ENCODE measurements around the gene ST6GALNAC6.
"Not testable (repeated sequence)": the region's sequence is repeated elsewhere in the genome, so short reads cannot be mapped to it uniquely, and the experiment has no call there.

Gene ST6GALNAC6

DNA sequence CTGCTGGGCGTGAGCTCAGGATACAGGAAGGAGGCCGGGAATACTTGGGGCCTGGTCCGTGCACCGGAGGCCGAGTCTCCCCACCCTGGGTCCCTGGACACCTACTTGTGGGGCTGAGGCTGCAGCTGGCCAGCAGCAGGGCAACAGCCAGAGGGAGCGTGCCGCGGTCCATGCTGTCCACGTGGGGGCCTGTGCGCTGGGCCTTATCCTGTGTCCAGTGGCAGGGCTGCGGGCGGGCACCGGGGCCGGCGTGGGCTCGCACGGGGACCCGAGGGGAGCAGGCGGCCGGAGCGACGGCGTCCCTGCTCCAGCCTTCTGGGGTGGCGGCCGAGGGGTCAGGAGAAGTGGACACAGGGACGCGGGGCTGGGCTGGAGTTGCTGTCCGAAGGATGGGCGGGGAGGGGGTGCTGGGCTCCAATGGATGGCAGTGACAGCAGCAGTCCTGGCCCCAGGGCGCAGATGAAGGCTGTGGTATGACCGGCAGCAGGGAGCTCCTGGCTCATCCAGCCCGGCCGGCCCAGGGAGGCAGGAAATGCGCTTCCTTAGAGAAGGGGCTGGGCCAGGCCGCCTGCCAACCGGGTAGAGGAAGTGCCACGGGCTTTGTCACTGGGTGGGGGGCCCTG is 45.1 kb downstream of the ST6GALNAC6 start, which contains the start of gene ENG:
Gene ENG (minus strand): TSS at position 475 of the 623 bp plus-strand sequence. CDS start 303 bp downstream, at position 172.
- ATAC-seq: peak; percentile 41
- H3K9me3 Mint-ChIP-seq: peaks cover 3% of the 10 kb centered on the region
- no peaks in the 10 kb centered on the region for H3K36me3 Mint-ChIP-seq
- H3K4me3 Mint-ChIP-seq: peak within 1 kb of the TSS; percentile 75
- DNase-seq (ENCODE audit: low spot score in 2 of 2): no peak
- peaks cover 15% of the 10 kb centered on the region for H3K4me1 Mint-ChIP-seq
- H3K27ac Mint-ChIP-seq: peak within 1 kb of the TSS; percentile 87

DNA sequence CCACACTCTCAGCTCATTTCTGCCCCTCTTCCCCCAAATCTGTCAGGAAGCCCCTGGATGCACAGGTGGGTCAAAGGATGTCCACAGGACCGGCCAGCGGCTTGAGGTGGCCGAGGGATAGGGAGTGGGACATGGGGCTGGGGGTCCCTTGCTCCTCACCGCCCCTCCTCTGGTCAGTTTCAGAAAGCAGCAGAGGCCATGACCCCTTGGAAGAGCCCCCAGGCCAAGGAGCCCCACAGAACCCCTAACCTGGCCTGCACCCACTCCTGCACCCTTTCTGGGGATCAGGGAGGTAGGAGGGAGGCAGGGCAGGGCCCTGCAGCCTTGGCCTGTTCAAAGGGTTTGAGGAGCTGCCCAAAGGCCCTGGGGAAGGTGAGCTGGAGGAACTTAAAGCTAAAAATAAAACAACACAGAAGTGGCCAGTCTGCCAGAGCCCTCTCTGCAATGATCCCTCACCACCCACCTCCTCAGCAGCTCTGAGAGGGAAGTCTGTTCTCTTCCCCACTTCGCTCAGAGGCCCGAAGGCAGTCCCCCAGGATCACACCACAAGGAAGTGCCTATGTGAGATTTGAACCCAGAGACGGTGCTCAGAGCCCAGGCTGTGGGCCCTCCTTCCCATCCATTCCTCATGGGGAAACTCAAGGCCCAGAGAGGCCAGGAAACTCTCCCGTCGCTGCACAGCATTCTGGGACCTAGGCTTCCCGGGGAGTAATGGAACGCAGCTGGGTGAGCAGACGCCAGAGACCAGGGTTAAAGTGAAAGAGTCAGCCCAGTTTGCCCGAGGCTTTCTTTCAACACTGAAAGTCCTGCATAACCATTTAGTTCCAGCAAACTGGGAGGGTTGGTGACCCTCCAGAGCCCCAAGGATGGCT is 45.9 kb downstream of the ST6GALNAC6 start:
- peak overlapping the region; percentile 87 for H3K27ac Mint-ChIP-seq

DNA sequence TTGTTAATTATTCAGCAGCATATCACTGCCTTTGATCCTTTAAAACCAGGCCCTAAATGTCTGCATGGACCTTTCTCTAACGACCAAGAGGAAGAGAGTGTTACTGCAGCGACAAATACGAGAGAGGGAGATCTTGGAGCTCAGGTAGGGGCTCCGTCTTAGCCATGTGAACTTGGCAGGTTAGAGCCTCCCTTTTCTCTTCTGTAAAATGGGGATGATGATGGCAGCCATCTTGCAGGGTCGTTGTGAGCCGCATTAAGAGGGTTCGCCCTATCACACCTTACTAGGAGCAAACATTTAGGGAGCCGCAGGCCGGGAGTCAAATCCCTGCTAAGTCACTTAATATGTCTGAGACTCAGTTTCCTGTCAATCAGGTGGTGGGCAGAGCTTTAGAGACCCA is 46.6 kb downstream of the ST6GALNAC6 start:
- H3K36me3 Mint-ChIP-seq: peaks cover 4% of the 10 kb centered on the region
- no peak for DNase-seq (ENCODE audit: low spot score in 2 of 2)
- ATAC-seq: no peak
- peaks cover 6% of the 10 kb centered on the region for H3K4me1 Mint-ChIP-seq
- peak overlapping the region; percentile 20 for H3K27ac Mint-ChIP-seq
- H3K4me3 Mint-ChIP-seq: peak overlapping the region; percentile 75
- H3K9me3 Mint-ChIP-seq: peaks cover 8% of the 10 kb centered on the region

More for the DNA sequence above, 45.9 kb downstream of the ST6GALNAC6 start:
- Mint-ChIP-seq H3K4me1 (peaks cover 10% of the 10 kb centered on the region), H3K9me3 (peaks cover 8% of the 10 kb centered on the region), H3K4me3 (peak overlapping the region; percentile 75), H3K36me3 (peaks cover 4% of the 10 kb centered on the region)
- DNase-seq (ENCODE audit: low spot score in 2 of 2) (no peak), ATAC-seq (peak; percentile 27)

DNA sequence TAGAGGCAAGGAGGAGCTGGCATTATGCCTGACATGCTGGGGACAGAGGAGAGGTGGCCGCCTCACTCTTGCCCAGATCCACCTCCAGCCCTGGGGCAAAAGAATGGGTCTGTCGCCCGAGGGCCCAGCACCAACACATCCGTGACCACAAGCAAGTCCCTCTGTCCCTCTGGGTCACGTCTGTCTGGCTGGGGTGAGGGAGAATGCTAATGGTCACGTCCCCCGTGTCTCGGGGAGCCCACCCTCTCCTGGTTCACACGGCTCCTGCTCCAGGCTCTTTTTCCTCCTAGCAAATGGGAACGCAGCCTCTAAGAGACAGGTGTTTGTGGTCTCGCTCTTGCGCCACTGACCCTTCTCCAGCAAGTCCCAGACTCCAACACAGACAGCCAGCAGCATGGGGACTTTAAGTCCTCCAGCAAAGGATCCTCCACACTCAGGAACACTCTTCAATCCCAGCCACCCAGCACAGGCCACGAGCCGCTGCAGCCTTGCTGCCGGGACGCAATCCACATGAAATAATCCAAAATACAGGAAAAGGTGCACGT is 49.0 kb downstream of the ST6GALNAC6 start:
- no peaks in the 10 kb centered on the region for H3K4me1 Mint-ChIP-seq
- H3K4me3 Mint-ChIP-seq: no peak overlapping the region
- no peak for DNase-seq (ENCODE audit: low spot score in 2 of 2)
- H3K36me3 Mint-ChIP-seq: peaks cover 4% of the 10 kb centered on the region
- H3K9me3 Mint-ChIP-seq: peaks cover 8% of the 10 kb centered on the region
- no peak for ATAC-seq
- no peak overlapping the region for H3K27ac Mint-ChIP-seq

DNA sequence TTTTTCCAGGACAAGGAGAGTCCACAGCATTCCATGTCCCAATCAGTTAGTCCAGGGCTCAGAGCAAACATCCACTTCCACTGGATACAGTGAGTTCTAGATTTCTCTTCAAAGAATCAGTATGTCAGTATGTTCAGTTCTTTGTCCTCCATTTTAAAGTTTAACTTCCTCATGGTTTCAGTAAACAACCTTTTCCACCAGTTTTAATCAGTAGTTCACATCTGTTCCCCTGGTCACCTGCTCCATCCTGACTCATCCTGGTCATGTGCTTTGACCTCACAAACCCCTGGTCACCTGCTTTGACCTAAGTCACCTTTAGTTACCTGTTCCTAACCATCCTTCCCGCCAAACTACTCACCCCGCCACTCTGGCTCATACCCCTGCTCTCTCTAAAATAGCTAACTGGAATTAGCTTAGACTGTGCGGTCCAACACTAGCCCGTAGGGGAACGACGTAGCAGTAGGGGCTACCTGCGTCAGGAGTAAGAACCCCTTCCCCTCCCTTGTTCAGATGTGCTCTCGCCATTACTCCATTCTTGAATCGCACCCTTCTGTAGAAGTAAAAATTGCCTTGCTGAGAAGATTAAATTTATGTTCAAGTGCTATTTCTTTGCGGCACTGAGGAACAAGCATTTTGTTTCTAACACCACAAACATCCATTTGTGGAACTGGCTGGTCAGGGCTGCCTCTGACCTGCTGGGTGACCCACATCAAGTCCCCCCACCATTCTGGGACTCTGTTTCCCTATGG is 50.5 kb downstream of the ST6GALNAC6 start:
- H3K4me1 Mint-ChIP-seq: no peaks in the 10 kb centered on the region
- H3K4me3 Mint-ChIP-seq: no peak overlapping the region
- no peak for ATAC-seq
- DNase-seq (ENCODE audit: low spot score in 2 of 2): no peak
- H3K27ac Mint-ChIP-seq: peak overlapping the region; percentile 21
- peaks cover 8% of the 10 kb centered on the region for H3K9me3 Mint-ChIP-seq
- H3K36me3 Mint-ChIP-seq: peaks cover 4% of the 10 kb centered on the region

DNA sequence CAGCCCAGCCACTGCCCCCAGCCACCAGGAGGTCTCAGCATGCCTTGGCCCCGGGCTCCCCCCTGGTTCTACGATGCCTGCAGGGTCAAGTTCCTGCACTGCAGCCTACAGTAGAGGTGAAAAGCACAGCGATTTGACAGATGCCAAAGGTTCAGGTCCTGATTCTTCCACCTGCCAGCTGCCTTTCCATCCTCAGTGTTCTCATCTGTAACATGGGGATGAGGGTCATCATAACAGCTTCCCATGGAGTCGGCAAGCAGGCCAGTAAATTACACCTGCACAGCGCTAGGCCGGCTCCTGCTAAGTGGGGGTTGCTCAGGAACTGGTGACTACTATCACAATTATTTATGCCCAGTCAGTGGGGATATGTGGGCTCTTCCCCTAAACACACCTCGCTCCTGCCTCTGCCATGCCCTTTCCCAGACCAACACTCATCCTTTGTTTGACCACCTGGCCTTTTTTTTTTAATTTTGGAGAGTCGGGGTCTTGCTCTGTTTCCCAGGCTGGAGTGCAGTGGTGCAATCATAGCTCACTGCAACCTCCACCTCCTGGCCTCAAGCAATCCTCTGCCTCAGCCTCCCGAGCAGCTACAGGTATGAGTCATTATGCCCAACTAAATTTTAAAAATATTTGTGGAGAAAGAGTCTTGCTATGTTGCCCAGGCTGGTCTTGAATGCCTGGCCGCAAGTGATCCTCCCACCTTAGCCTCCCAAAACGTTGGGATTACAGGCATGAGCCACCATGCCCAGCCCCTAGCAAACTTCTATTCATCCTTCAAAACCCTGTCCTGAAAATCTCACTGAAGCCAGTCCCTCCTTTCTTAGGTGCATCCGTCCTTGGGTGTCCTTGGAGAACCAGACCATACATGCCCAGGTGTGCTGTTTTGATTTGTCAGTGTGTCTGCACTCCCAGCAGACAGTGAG is 51.3 kb downstream of the ST6GALNAC6 start:
- H3K4me1 Mint-ChIP-seq: no peaks in the 10 kb centered on the region
- peaks cover 8% of the 10 kb centered on the region for H3K9me3 Mint-ChIP-seq
- no peak overlapping the region for H3K4me3 Mint-ChIP-seq
- DNase-seq (ENCODE audit: low spot score in 2 of 2) (no peak), ATAC-seq (no peak)
- H3K36me3 Mint-ChIP-seq: peaks cover 4% of the 10 kb centered on the region
- H3K27ac Mint-ChIP-seq: peak overlapping the region; percentile 52

DNA sequence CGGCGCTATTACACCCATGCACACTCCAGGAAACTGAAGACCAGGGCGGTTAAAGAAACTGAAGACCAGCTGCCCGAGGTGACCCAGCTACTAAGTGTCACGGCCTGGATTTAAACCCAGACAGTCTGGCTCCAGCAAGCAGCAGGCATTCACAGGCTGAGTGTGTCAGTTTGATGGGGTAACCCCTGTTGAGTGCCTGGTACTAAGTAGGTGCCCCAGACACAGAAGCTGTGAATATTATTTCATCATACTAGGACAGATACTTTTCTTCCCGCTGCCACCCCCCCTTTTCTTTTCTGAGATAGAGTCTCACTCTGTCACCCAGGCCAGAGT is 52.3 kb downstream of the ST6GALNAC6 start:
- DNase-seq (ENCODE audit: low spot score in 2 of 2) (no peak), ATAC-seq (no peak)
- peaks cover 8% of the 10 kb centered on the region for H3K9me3 Mint-ChIP-seq

DNA sequence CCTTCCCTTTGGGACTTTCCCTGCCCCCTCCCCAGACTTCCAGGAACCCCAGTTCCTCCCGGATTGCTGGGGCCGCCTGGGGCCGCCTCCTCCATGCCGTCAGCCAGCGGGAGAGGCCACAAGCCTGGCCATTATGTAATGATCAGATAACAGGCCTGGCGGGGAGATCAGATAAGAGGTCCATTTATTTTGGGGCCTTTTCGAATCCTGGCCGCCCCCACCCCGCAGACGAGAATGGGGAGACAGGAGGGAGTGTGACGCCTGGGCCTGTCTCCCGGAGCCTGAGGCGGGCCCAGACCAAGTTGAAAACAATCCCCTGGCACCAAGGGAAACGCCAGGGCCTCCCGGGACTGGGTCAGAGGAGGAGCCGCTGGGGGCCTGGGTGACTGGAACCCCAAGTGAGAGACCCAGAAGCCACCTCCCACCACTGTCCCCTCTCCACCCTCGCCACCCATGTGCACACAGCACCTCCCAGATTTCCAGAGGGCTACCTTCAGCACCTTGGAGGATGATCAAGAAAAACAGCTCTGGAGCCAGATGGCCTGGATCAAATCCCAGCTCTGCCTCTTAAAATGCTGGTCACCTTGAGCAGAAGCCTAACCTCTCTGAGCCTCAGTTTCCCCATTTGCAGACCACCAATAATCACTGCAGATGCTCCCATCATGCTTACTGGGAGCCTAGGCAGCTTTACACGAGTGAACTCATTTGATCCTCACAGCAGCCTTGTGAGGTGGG is 52.8 kb downstream of the ST6GALNAC6 start:
- no peak for ATAC-seq
- no peak for DNase-seq (ENCODE audit: low spot score in 2 of 2)
- Mint-ChIP-seq H3K36me3 (peaks cover 8% of the 10 kb centered on the region), H3K4me3 (no peak overlapping the region), H3K4me1 (no peaks in the 10 kb centered on the region), H3K9me3 (peaks cover 8% of the 10 kb centered on the region), H3K27ac (no peak overlapping the region)

More for the DNA sequence above, 52.3 kb downstream of the ST6GALNAC6 start:
- Mint-ChIP-seq H3K4me3 (no peak overlapping the region), H3K4me1 (no peaks in the 10 kb centered on the region), H3K36me3 (peaks cover 4% of the 10 kb centered on the region), H3K27ac (no peak overlapping the region)

DNA sequence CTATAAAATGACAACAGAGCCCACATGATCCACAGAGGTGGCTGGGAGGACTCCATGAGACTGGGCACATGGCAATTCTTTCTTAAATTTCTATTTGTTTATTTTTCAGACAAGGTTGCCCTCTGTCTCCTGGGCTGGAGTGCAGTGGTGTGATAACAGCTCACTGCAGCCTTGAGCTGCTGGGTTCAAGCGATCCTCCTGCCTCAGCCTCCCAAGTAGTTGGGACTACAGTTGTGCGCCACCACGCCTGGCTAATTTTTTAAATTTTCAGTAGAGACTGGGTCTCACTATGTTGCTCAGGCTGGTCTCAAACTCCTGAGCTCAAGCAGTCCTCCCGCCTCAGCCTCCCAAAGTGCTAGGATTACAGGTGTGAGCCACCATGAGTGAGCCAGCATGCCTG is 53.8 kb downstream of the ST6GALNAC6 start:
- not testable (repeated sequence) for ATAC-seq; H3K9me3 Mint-ChIP-seq; H3K4me1 Mint-ChIP-seq; DNase-seq (ENCODE audit: low spot score in 2 of 2); H3K27ac Mint-ChIP-seq; H3K4me3 Mint-ChIP-seq
- peaks cover 14% of the 10 kb centered on the region for H3K36me3 Mint-ChIP-seq

DNA sequence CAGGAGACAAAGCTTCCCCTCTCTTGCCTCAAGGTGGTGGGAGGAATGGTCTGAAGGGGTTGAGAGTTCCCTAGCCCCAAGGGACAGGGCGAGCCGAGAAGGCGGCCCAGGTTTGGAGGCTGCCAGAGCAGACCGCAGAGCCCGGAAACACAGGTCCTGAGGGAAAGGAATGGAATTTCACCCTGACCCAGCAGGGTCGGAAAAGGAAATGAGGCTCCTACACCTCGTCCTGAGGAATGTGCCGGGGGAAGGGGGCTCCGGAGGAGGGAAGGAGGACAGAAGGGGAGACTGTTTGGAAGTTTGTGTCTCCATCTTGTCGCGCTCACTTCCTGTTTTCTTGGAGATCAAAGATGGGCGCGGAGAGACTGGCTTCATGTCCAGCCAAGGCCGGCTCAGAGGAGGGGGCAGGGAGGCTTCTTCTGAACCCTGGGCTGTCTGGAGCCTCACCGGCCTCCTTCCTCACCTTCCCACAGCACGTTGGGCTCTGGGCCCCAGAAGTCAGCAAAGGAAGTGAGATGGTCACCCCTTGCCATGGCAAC is 54.5 kb downstream of the ST6GALNAC6 start:
- Mint-ChIP-seq H3K9me3 (peaks cover 8% of the 10 kb centered on the region), H3K4me1 (no peaks in the 10 kb centered on the region), H3K36me3 (peaks cover 14% of the 10 kb centered on the region), H3K27ac (no peak overlapping the region), H3K4me3 (no peak overlapping the region)
- ATAC-seq: no peak
- no peak for DNase-seq (ENCODE audit: low spot score in 2 of 2)

DNA sequence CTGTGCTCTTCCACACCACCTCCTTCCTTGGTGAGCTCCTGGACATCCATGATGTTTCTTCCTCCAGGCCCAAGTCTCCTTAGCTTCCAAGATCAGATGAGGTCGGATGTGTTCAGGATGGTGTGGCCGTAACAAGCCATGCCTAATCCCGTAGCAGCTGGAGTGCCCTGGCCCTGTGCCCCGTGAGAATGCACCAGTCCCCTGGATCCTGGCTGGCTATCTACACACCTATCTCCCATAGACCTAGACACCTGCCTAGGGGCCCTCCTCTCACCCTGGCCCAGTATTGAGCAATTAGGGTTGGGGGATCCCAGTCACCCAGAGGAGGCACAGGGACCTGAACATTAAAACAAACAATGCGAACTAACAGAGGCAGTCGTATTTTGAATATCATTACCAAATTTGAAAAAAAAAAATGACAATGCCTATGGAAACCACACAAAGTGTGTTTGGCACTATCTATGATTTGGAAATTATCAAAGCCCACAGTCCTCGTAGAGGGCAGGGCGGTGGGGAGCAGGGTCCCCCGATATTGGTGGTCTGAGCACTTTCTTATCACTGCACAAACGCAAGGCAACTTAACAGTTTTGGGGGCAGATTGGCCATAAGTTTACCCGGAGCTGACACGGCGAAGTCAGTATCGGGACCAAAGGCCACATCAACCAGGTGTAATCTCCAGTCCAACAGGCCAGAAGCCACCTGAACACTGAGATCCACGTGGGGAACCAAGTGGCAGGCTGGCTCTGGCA is 58.1 kb downstream of the ST6GALNAC6 start:
- Mint-ChIP-seq H3K36me3 (peaks cover 10% of the 10 kb centered on the region), H3K4me3 (no peak overlapping the region), H3K27ac (no peak overlapping the region), H3K4me1 (no peaks in the 10 kb centered on the region), H3K9me3 (no peaks in the 10 kb centered on the region)
- ATAC-seq: no peak
- no peak for DNase-seq (ENCODE audit: low spot score in 2 of 2)

DNA sequence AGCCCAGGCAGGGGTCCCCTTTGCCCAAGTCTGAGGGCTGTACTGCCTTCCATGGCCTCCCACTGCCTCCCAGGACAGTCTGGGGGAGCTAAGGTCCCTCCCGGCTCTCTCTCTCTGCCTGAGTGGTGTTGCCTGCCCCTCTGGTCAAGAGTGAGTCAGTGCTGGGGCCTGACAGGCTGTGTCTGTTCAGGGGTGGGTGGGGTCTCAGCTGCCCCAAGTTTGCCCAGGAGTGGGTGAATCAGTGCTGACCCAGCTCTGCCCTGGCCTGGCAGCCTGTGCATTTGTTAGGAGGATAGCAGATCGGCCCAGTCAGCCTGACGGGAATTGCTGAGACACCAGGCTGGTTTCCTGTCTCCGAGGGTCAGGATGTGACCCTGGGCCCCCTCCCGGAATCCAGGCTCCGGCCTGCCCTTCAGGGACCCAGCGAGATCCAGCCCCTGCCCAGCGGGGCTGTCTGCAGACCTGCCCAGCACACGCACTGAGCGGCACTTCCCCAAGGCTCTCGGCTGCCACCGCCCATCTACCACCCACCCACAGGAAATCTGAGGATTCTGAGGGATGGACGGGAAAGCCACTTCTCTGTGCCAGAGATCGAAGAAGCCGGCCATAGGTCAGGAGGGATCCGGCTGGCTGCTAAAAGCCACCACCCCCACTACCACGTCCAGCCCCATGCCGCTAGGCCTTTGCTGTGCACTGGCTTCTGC is 60.9 kb downstream of the ST6GALNAC6 start:
- DNase-seq (ENCODE audit: low spot score in 2 of 2): no peak
- Mint-ChIP-seq H3K27ac (peak overlapping the region; percentile 76), H3K4me3 (no peak overlapping the region), H3K36me3 (peaks cover 10% of the 10 kb centered on the region), H3K4me1 (peaks cover 12% of the 10 kb centered on the region), H3K9me3 (no peaks in the 10 kb centered on the region)
- ATAC-seq: peak; percentile 22

DNA sequence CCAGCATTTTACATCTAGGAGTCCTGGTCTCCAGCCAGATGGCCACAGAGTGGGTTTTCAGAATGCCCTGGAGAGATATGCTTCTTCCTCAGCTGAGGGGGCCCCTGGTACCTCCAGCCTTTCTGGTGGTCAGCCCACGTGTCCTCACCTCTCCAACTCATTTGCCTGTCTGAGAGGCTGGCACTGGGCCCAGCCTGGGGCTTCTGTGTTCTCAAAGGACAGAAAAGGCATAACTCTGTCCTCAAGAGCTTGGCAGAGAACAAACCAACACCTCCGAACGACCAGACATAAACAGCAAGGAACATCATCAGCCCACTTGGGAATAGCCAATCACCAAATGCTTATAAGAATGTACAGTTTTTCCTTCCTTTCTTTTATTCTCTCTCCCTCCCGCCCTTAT is 62.1 kb downstream of the ST6GALNAC6 start:
- Mint-ChIP-seq H3K27ac (peak overlapping the region; percentile 76), H3K9me3 (no peaks in the 10 kb centered on the region), H3K36me3 (peaks cover 10% of the 10 kb centered on the region), H3K4me1 (peaks cover 12% of the 10 kb centered on the region), H3K4me3 (no peak overlapping the region)
- no peak for ATAC-seq
- DNase-seq (ENCODE audit: low spot score in 2 of 2): no peak
